ENCODE measurements around the gene SLC47A2. TPM values are rescaled to one million over a fixed set of nuclear protein-coding genes. Genes with fewer than 3 reads are reported as not detected.

SLC47A2 gene
- total RNA-seq, 1 experiment from 2014 or later: 38.9 TPM

DNA sequence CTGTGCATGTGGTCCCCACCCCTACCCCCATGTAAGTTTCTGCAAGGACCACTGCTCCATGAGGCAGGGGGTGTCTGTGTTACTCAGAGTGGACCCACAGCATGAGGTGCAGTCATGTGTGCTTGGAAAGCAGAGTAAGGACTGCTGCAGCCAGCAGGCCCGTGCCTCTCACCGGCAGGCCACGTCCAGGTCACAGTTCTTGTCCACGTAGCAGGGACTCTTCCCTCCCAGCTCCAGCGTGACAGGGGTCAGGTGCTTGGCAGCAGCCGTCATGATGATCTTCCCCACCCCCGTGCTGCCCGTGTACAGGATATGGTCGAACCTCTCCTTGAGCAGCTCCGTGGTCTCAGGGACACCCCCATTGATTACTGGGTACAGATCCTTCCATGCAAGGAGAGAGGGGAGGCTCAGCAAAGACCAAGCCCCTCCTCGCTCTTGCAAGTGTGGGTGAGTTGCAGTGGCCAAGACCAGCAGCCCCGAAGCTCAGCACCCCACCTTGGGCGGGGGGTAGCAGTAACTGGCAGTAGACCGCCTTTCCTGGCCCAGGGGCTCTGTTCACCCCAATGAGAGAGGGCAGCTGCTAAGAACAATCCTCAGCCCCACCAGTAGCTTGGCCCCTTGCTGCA, 25.6 kb upstream of the SLC47A2 start:
- Histone ChIP-seq H3K27ac (no peak overlapping the region), H3K9me2 (ENCODE audit: insufficient read depth) (no peaks in the 10 kb centered on the region), H3K9me3 (ENCODE audit: insufficient read depth, low read depth) (no peaks in the 10 kb centered on the region), H3K36me3 (ENCODE audit: low read depth) (peaks cover 3% of the 10 kb centered on the region), H2AFZ (no peak overlapping the region), H3K27me3 (ENCODE audit: insufficient read depth, low read depth) (no peaks in the 10 kb centered on the region), H3K4me1 (replicated peaks; ENCODE audit: insufficient read depth) (peaks cover 18% of the 10 kb centered on the region), H3K4me2 (no peak overlapping the region), H3K79me2 (ENCODE audit: low read depth) (peaks cover 17% of the 10 kb centered on the region), H4K20me1 (ENCODE audit: insufficient read depth) (no peaks in the 10 kb centered on the region), H3F3A (ENCODE audit: insufficient read depth, low read depth) (peaks cover 39% of the 10 kb centered on the region), H3K4me3 (no peak overlapping the region)
- no TSS peak for BruUV-seq (replicated peaks)
- TF ChIP-seq, protein P1, sequence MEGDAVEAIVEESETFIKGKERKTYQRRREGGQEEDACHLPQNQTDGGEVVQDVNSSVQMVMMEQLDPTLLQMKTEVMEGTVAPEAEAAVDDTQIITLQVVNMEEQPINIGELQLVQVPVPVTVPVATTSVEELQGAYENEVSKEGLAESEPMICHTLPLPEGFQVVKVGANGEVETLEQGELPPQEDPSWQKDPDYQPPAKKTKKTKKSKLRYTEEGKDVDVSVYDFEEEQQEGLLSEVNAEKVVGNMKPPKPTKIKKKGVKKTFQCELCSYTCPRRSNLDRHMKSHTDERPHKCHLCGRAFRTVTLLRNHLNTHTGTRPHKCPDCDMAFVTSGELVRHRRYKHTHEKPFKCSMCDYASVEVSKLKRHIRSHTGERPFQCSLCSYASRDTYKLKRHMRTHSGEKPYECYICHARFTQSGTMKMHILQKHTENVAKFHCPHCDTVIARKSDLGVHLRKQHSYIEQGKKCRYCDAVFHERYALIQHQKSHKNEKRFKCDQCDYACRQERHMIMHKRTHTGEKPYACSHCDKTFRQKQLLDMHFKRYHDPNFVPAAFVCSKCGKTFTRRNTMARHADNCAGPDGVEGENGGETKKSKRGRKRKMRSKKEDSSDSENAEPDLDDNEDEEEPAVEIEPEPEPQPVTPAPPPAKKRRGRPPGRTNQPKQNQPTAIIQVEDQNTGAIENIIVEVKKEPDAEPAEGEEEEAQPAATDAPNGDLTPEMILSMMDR (conservative IDR thresholded peaks at IDR 0.05): no peak
- TF ChIP-seq EZH2 (IDR thresholded peaks at IDR 0.05; ENCODE audit: low read depth): no peak
- peak in 1 of 2 experiments; percentile 12 for DNase-seq
- intact Hi-C loops (cut with micrococcal nuclease; ENCODE audit: unreplicated experiment): no loop called here
- CTCF ChIA-PET: no interaction called here
- POLR2A ChIA-PET (ENCODE audit: unreplicated experiment): no interaction called here

DNA sequence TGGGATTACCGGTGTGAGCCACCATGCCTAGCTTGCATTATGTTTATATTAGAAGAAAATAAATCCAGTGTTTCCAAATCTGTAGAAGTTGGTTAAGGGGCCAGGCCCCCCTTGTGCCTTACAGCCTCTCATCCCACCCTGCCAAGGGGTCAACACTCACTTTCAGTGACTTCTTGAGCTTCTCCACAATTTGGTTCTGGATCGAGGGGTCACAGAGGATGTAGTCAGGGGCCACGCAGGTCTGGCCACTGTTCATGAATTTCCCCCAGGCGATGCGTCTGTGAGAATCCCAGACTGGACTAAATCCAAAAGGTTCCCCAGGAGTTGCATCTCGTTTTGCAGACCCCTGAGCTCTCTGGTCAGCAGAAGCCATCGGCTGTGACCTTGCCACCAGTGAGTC, 24.5 kb upstream of the SLC47A2 start:
- peaks cover 8% of the 10 kb centered on the region for H3K79me2 ChIP-seq (ENCODE audit: low read depth)
- CTCF ChIA-PET: no interaction called here

DNA sequence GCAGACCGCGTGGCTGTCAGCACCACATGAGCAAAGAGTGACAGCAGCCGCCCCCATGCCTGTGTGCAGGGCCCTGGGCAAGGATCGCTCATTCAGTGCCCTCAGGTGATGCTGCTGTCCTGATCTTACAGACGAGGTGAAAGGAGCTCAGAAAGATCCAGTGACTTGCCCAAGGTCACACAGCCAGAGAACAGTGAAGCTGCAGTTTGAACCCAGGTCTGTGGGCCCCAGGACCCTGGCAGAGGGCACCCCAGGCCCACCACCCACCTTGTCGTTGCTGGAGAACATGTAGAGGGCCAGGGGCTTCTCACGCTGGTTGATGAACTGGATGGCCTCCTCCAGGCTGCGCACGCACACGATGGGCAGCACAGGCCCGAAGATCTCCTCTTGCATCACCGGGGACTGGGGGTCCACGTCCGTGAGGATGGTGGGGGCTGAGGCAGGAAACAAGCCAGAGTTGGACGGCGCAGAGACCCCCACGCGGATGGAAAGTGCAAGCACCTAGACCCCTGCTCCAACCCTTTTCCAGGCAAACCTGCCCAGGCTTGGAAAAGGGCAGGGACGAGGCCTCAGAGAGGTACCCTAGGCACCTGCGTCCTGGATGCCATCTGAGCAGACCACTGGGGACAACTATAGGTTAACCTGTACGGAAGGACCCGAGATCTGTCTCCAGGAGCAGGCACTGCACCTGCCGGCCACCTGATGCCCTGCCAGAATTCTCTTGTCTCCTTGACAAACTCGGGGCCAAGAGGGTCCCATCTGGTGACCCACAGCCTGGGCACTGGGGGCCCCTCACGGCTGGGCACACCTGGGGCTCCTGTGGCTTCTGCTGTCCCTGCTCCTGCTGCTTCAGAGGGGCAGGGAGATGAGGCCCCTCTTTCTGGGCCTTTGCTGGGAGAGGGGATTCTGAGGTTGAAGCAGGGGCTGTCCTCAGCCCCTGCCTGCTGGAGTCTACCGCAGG, 23.1 kb upstream of the SLC47A2 start:
- TF ChIP-seq, protein P1 (conservative IDR thresholded peaks at IDR 0.05): no peak
- TF ChIP-seq EZH2 (IDR thresholded peaks at IDR 0.05; ENCODE audit: low read depth): no peak
- no peak overlapping the region for H3K27ac ChIP-seq
- H3K4me1 ChIP-seq (replicated peaks; ENCODE audit: insufficient read depth): peaks cover 8% of the 10 kb centered on the region
- DNase-seq: no peak
- H3F3A ChIP-seq (ENCODE audit: insufficient read depth, low read depth): peaks cover 38% of the 10 kb centered on the region
- CTCF ChIA-PET: no interaction called here
- H3K36me3 ChIP-seq (ENCODE audit: low read depth): peaks cover 3% of the 10 kb centered on the region; the same call in 1 of the 2 replicates
- no peak overlapping the region for H2AFZ ChIP-seq
- no peak overlapping the region for H3K4me3 ChIP-seq
- POLR2A ChIA-PET (ENCODE audit: unreplicated experiment): no interaction called here
- H3K4me2 ChIP-seq: no peak overlapping the region
- no peaks in the 10 kb centered on the region for H4K20me1 ChIP-seq (ENCODE audit: insufficient read depth)
- no TSS peak for BruUV-seq (replicated peaks)
- H3K9me3 ChIP-seq (ENCODE audit: insufficient read depth, low read depth): no peaks in the 10 kb centered on the region
- no peaks in the 10 kb centered on the region for H3K27me3 ChIP-seq (ENCODE audit: insufficient read depth, low read depth)
- intact Hi-C loops (cut with micrococcal nuclease; ENCODE audit: unreplicated experiment): no loop called here
- no peaks in the 10 kb centered on the region; the same call in 1 of the 2 replicates for H3K79me2 ChIP-seq (ENCODE audit: low read depth)
- no peaks in the 10 kb centered on the region for H3K9me2 ChIP-seq (ENCODE audit: insufficient read depth)

More for the DNA sequence above, 24.5 kb upstream of the SLC47A2 start:
- H3K4me3 ChIP-seq: no peak overlapping the region
- no peaks in the 10 kb centered on the region for H3K9me2 ChIP-seq (ENCODE audit: insufficient read depth)
- H3K4me2 ChIP-seq: no peak overlapping the region
- H3K4me1 ChIP-seq (replicated peaks; ENCODE audit: insufficient read depth): peaks cover 7% of the 10 kb centered on the region
- DNase-seq: no peak
- no peak overlapping the region for H2AFZ ChIP-seq
- peaks cover 3% of the 10 kb centered on the region for H3K36me3 ChIP-seq (ENCODE audit: low read depth)
- no TSS peak for BruUV-seq (replicated peaks)
- no peaks in the 10 kb centered on the region for H4K20me1 ChIP-seq (ENCODE audit: insufficient read depth)
- H3K9me3 ChIP-seq (ENCODE audit: insufficient read depth, low read depth): no peaks in the 10 kb centered on the region
- POLR2A ChIA-PET (ENCODE audit: unreplicated experiment): interaction anchor here (0.6 to 0.7 kb wide), 2 partner anchors 38 to 39 kb away, joined by 5 to 6 read pairs; no protein-coding TSS in a partner anchor
- no peak overlapping the region for H3K27ac ChIP-seq
- intact Hi-C loops (cut with micrococcal nuclease; ENCODE audit: unreplicated experiment): no loop called here
- H3K27me3 ChIP-seq (ENCODE audit: insufficient read depth, low read depth): no peaks in the 10 kb centered on the region
- TF ChIP-seq EZH2 (IDR thresholded peaks at IDR 0.05; ENCODE audit: low read depth): no peak
- TF ChIP-seq, protein P1 (conservative IDR thresholded peaks at IDR 0.05): no peak
- H3F3A ChIP-seq (ENCODE audit: insufficient read depth, low read depth): peaks cover 35% of the 10 kb centered on the region
